H1 (cell line): ENCODE measurements around the gene GNG13. TPM values are rescaled to one million over a fixed set of nuclear protein-coding genes. Genes with fewer than 3 reads are reported as not detected.

ENCODE experiments used
- CTCF ChIA-PET: fragments of 300-600 bp; sonication (Branson Sonifier 250); formaldehyde crosslinking; loops from one replicate; lab custom pipeline; 2021; ENCODE audit not compliant: partially characterized antibody; lab: Charles Lee
- POLR2A ChIA-PET: fragments of 300-600 bp; sonication (Branson Sonifier 250); formaldehyde crosslinking; loops from one replicate; lab custom pipeline; 2021; ENCODE audit warnings: inconsistent platforms; ENCODE audit not compliant: partially characterized antibody; lab: Charles Lee
- DNase-seq, 2 experiments: peaks; one replicate each; pipeline versions ENCODE4 v3.0.0 to v3.0.0-alpha.2; 2010 to 2022; ENCODE audit warnings: low spot score in 2 of 2, low read depth in 1 of 2, mixed read lengths in 1 of 2
- FAIRE-seq: peaks from 2 replicates; lab custom pipeline; 2011; peaks lifted over from hg19 to GRCh38; lab: Jason Lieb, UNC
- H2AFZ ChIP-seq: 2 replicates; pipeline ENCODE4 v1.8.1; 2012; ENCODE audit warnings: low read length, inconsistent platforms
- H2AK5ac ChIP-seq: 2 replicates; pipeline ENCODE4 v1.6.1; 2013; ENCODE audit warnings: low read depth, low read length
- H2BK120ac ChIP-seq: replicated peaks from 2 replicates; pipeline ENCODE3; 2013; ENCODE audit warnings: low read depth, low read length, inconsistent platforms
- H2BK12ac ChIP-seq: 2 replicates; pipeline ENCODE4 v1.6.1; 2013; ENCODE audit warnings: low read depth, low read length
- H2BK15ac ChIP-seq: 2 replicates; pipeline ENCODE4 v1.6.1; 2013; ENCODE audit warnings: low read length
- H2BK20ac ChIP-seq: 2 replicates; pipeline ENCODE4 v1.6.1; 2013; ENCODE audit warnings: low read length
- H2BK5ac ChIP-seq: 2 replicates; pipeline ENCODE4 v1.6.1; 2013; ENCODE audit warnings: low read depth, low read length
- H3K14ac ChIP-seq: 2 replicates; pipeline ENCODE4 v1.6.1; 2013; ENCODE audit warnings: inconsistent platforms; ENCODE audit not compliant: insufficient read length
- H3K18ac ChIP-seq: 2 replicates; pipeline ENCODE4 v1.6.1; 2013; ENCODE audit warnings: low read length; ENCODE audit errors: extremely low read depth
- H3K23ac ChIP-seq: 2 replicates; pipeline ENCODE4 v1.6.1; 2013; ENCODE audit warnings: inconsistent platforms; ENCODE audit not compliant: insufficient read length
- H3K23me2 ChIP-seq: 2 replicates; pipeline ENCODE4 v1.6.1; 2013; ENCODE audit warnings: low read depth, low read length
- H3K27ac ChIP-seq: 2 replicates; pipeline ENCODE4 v1.6.1; 2011; ENCODE audit warnings: low read depth, low read length, inconsistent platforms
- H3K27me3 ChIP-seq, 4 experiments: replicated peaks in 1 of 4; 1 replicate in 1 of 4; 2 replicates in 3 of 4; pipeline versions ENCODE4 v1.6.1 to v1.8.1; 2011 to 2013; ENCODE audit warnings: low read length in 3 of 4, mild to moderate bottlenecking in 3 of 4, inconsistent platforms in 2 of 4, mixed read lengths in 2 of 4, moderate library complexity in 1 of 4; ENCODE audit not compliant: control insufficient read depth in 3 of 4, insufficient read depth in 3 of 4; ENCODE audit errors: extremely low read depth in 1 of 4
- H3K36me3 ChIP-seq, 4 experiments: 2 replicates each; pipeline versions ENCODE4 v1.6.1 to v1.8.1; 2011 to 2013; ENCODE audit warnings: mild to moderate bottlenecking in 4 of 4, low read length in 3 of 4, moderate library complexity in 2 of 4, control low read depth in 1 of 4, inconsistent platforms in 1 of 4; ENCODE audit not compliant: insufficient read depth in 4 of 4, control insufficient read depth in 2 of 4
- H3K4ac ChIP-seq: replicated peaks from 2 replicates; pipeline ENCODE3; 2013; ENCODE audit warnings: low read length, low read depth, mixed read lengths, inconsistent platforms; ENCODE audit not compliant: insufficient read length
- H3K4me1 ChIP-seq, 4 experiments: replicated peaks in 1 of 4; 1 replicate in 1 of 4; 2 replicates in 3 of 4; pipeline versions ENCODE4 v1.6.1 to v1.8.1; 2011 to 2013; ENCODE audit warnings: low read length in 3 of 4, inconsistent platforms in 2 of 4, mixed read lengths in 1 of 4; ENCODE audit not compliant: insufficient read depth in 4 of 4, control insufficient read depth in 3 of 4
- H3K4me2 ChIP-seq, 2 experiments: 2 replicates each; pipeline versions ENCODE4 v1.6.1 to v1.8.1; 2011 to 2013; ENCODE audit warnings: low read depth in 2 of 2, low read length in 2 of 2, control low read depth in 1 of 2, inconsistent platforms in 1 of 2, mild to moderate bottlenecking in 1 of 2; ENCODE audit not compliant: insufficient read depth in 1 of 2
- H3K4me3 ChIP-seq, 4 experiments: fragments of 200-600, 300-600 bp in 1 of 4; sonication (generic), shearing (Covaris generic), sonication (Bioruptor Twin) in 1 of 4; 2 replicates each; pipeline versions ENCODE4 v1.5.1 to v1.8.1; 2011 to 2016; ENCODE audit warnings: low read length in 4 of 4, low read depth in 3 of 4, control low read depth in 2 of 4, inconsistent platforms in 2 of 4, mild to moderate bottlenecking in 2 of 4, mixed read lengths in 1 of 4, moderate library complexity in 1 of 4; ENCODE audit not compliant: insufficient read depth in 2 of 4; ENCODE audit errors: extremely low read depth in 1 of 4
- H3K56ac ChIP-seq: replicated peaks from 2 replicates; pipeline ENCODE3; 2013; ENCODE audit warnings: low read depth, mild to moderate bottlenecking, mixed read lengths, low read length, inconsistent platforms; ENCODE audit not compliant: insufficient read length
- H3K79me1 ChIP-seq: 2 replicates; pipeline ENCODE4 v1.6.1; 2013; ENCODE audit warnings: low read depth, low read length, control low read depth
- H3K79me2 ChIP-seq, 2 experiments: 2 replicates each; pipeline versions ENCODE4 v1.6.1 to v1.8.1; 2012 to 2013; ENCODE audit warnings: low read length in 2 of 2, mild to moderate bottlenecking in 2 of 2, inconsistent platforms in 1 of 2; ENCODE audit not compliant: insufficient read depth in 2 of 2, control insufficient read depth in 1 of 2
- H3K9ac ChIP-seq, 4 experiments: replicated peaks in 1 of 4; 1 replicate in 1 of 4; 2 replicates in 3 of 4; pipeline versions ENCODE4 v1.6.1 to v1.8.1; 2011 to 2013; ENCODE audit warnings: low read depth in 3 of 4, low read length in 3 of 4, control low read depth in 2 of 4, mild to moderate bottlenecking in 2 of 4, moderate library complexity in 2 of 4, inconsistent platforms in 1 of 4; ENCODE audit errors: extremely low read depth in 1 of 4
- H3K9me3 ChIP-seq, 2 experiments: 2 replicates each; pipeline versions ENCODE4 v1.6.1 to v1.8.1; 2012 to 2013; ENCODE audit warnings: mild to moderate bottlenecking in 2 of 2, moderate library complexity in 2 of 2, control low read depth in 1 of 2, inconsistent platforms in 1 of 2, low read depth in 1 of 2, low read length in 1 of 2, mixed read lengths in 1 of 2; ENCODE audit not compliant: insufficient read depth in 2 of 2
- H4K20me1 ChIP-seq, 2 experiments: replicated peaks in 1 of 2; 2 replicates each; pipeline versions ENCODE3 to v1.8.1; 2011 to 2013; ENCODE audit warnings: inconsistent platforms in 2 of 2, low read length in 2 of 2, mild to moderate bottlenecking in 1 of 2; ENCODE audit not compliant: insufficient read depth in 2 of 2, control insufficient read depth in 1 of 2
- H4K5ac ChIP-seq: 2 replicates; pipeline ENCODE4 v1.6.1; 2013; ENCODE audit warnings: low read length, low read depth, mixed read lengths, inconsistent platforms; ENCODE audit not compliant: insufficient read length
- H4K8ac ChIP-seq: 2 replicates; pipeline ENCODE4 v1.8.0; 2013; ENCODE audit warnings: mild to moderate bottlenecking, moderate library complexity, low read length, inconsistent platforms; ENCODE audit not compliant: insufficient read depth; ENCODE audit errors: extremely low read depth
- H4K91ac ChIP-seq: replicated peaks from 2 replicates; pipeline ENCODE3; 2013; ENCODE audit warnings: low read length, mixed read lengths, inconsistent platforms; ENCODE audit not compliant: insufficient read length
- BCL11A ChIP-seq, 2 experiments: IDR thresholded peaks; one replicate each; pipeline ENCODE4 v1.6.1; 2011; ENCODE audit warnings: low read depth in 2 of 2, low read length in 2 of 2, mild to moderate bottlenecking in 2 of 2
- NANOG ChIP-seq: IDR thresholded peaks from 2 replicates; pipeline ENCODE4 v1.6.1; 2011; ENCODE audit warnings: low read length, low read depth, mild to moderate bottlenecking, inconsistent platforms; ENCODE audit not compliant: insufficient read depth, poor library complexity, severe bottlenecking
- SIN3A ChIP-seq, 2 experiments: IDR thresholded peaks in 1 of 2; conservative IDR thresholded peaks in 1 of 2; 2 replicates each; pipeline ENCODE4 v1.6.1; 2011 to 2012; ENCODE audit warnings: low read length in 2 of 2, improper control_type of control experiment in 1 of 2, low read depth in 1 of 2, mild to moderate bottlenecking in 1 of 2
- WGBS, 2 experiments: shearing (Covaris generic) in 1 of 2; methylation state at CpG; one replicate each; pipeline versions ENCODE4 v1.1.6 to v1.1.7; 2013 to 2015; ENCODE audit warnings: low lambda C conversion rate in 2 of 2, mixed read lengths in 2 of 2, inconsistent platforms in 1 of 2, low coverage in 1 of 2, missing lambda C conversion rate in 1 of 2; ENCODE audit not compliant: insufficient replicate concordance in 2 of 2, insufficient coverage in 1 of 2, insufficient read length in 1 of 2; ENCODE audit errors: extremely low coverage in 1 of 2, missing lambda C conversion rate in 1 of 2; 5-methylcytosine and 5-hydroxymethylcytosine counted together
- polyA plus RNA-seq, 7 experiments: library from polyadenylated mRNA; depleted of rRNA in 3 of 7; stranded (reverse) in 5 of 7; unstranded in 2 of 7; fragments of >200 nt in 5 of 7; fragments of 200-250 nt in 2 of 7; gene quantifications; 1 replicate in 5 of 7; 2 replicates in 1 of 7; 4 replicates in 1 of 7; pipeline versions ENCODE4 v1.2.1 to v1.2.3, GENCODE V29; 2011 to 2013; ENCODE audit warnings: missing spikeins in 2 of 7, mixed read lengths in 2 of 7
- total RNA-seq: library from RNA; stranded (reverse); fragmentation: NEBNext Ultra II Directional; extraction: Animal tissue kit (Norgen Biotek cat#: 25700); gene quantifications from 2 replicates; pipeline ENCODE4 v1.2.1, GENCODE V29; 2021

Gene GNG13
- total and polyA plus RNA-seq, 2 of the 8 experiments (the other 6 are each of a cell fraction or from before 2014, with no cell fraction given), result not detected

DNA sequence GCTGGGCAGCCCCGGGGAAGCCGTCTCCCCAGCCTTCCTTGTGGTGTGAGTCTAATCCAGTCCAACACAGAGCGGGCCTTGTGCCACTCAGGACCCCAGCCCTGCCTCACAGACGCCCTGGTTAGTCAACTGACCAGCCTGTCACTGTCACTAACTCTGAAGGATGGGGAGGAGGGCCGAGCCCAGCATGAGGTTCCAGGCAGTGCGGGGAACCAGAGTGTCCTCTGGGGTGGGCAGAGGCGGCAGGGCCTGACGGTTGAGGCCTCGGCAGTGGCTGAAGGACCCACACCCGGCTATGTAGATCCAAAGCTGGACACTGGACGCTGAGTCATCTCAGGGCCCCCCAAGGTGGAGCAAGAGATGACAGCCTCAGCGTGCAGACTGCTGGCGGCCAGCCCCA is 21.0 kb downstream of the GNG13 start:
- 85% methylated on average over 7 of the region's 13 CpGs; no CpG with 5 or more reads in 1 of the 2 experiments for WGBS, 2 experiments
- no peak overlapping the region for H2AFZ ChIP-seq
- TF ChIP-seq NANOG (no peak), SIN3A (conservative IDR thresholded peaks at IDR 0.05 in 1 of 2, IDR thresholded peaks at IDR 0.05 in 1 of 2; ENCODE audit: low read depth in 1 of 2, low read length in 2 of 2) (no peak), BCL11A (IDR thresholded peaks at IDR 0.05; ENCODE audit: low read depth in 2 of 2, low read length in 2 of 2) (no peak)

More for the DNA sequence above, 21.0 kb downstream of the GNG13 start:
- Histone ChIP-seq H3K4ac (no peak overlapping the region), H3K56ac (no peak overlapping the region), H3K27me3 (peaks cover 0 to 3% (median under 1%) of the 10 kb centered on the region in 4 experiments; a peak in 3 of 7 replicates), H3K14ac (no peak overlapping the region), H3K36me3 (no peaks in the 10 kb centered on the region), H3K18ac (no peak overlapping the region), H2BK120ac (no peak overlapping the region), H2BK15ac (no peak overlapping the region), H3K4me3 (no peak overlapping the region), H2AK5ac (no peak overlapping the region), H3K9ac (no peak overlapping the region), H2BK12ac (no peak overlapping the region), H3K23ac (no peak overlapping the region), H3K27ac (no peak overlapping the region), H2BK5ac (no peak overlapping the region), H2BK20ac (no peak overlapping the region), H3K79me1 (no peaks in the 10 kb centered on the region), H3K79me2 (no peaks in the 10 kb centered on the region), H4K91ac (no peak overlapping the region), H3K23me2 (no peaks in the 10 kb centered on the region; the same call in 1 of the 2 replicates), H3K4me2 (no peak overlapping the region), H3K4me1 (no peaks in the 10 kb centered on the region), H4K5ac (no peak overlapping the region), H4K8ac (no peak overlapping the region), H3K9me3 (no peaks in the 10 kb centered on the region), H4K20me1 (peaks cover 0 to 6% of the 10 kb centered on the region in 2 experiments)
- POLR2A ChIA-PET, result interaction anchor here (1.0 kb wide), 1 partner anchor 59 kb away, joined by 3 read pairs; no protein-coding TSS in a partner anchor
- CTCF ChIA-PET, result interaction anchor here (0.7 to 13.7 kb wide), 4 partner anchors 9 to 57 kb away, joined by 3 to 424 read pairs (median 116); partner anchors contain the start of genes ANTKMT, CCDC78, CIAO3 and HAGHL
- FAIRE-seq (no peak), DNase-seq (no peak)
